Activated CD8-positive, alpha-beta memory T cell treated with anti-CD3 and anti-CD28 coated beads, Interleukin-2, amount 50 U/mL, for 48 hours (primary cell): Measurements from ENCODE around the gene PRKCB.

Source experiments
- DNase-seq: peaks from one replicate; pipeline ENCODE4 v3.0.0-alpha.2; 2020

The PRKCB gene

DNA sequence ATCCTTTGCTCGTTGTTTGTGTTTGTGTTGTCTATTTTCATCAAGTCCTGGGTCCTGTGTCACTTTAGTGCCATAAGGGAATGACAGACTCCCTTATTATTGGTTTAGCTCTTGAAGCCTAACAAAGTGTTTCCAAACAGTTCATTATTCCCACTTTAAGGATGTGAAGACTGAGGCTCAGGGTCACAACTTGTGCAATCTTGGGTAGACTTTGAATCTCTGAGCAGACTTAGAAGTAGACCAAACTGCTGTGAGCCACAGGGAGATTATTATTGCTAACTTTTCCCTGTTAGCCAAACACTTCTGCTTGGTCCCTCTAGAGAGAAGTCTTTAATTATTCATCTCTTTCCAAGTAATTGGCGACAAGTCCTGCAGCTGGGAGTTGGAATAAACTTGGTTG lies 31.8 kb downstream of the PRKCB start:
- no peak for DNase-seq

DNA sequence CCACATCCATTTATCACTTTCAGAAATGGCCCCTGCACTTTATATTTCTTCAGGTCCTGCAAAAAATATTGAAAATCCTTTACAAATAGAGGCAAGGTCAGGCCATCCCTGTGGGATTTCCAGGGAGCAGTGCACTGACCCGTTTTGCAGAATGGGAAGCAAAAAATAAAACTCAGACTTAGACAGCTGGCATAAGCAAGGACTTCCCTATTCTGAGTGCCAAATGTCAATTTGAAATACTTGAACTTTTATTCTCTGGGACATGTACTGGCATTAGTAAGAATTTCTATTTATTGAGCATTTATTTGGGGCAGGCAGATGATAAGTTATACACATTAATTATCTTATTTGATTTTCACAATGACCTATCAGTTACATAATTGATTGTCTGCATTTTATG lies 32.4 kb downstream of the PRKCB start:
- no peak for DNase-seq

DNA sequence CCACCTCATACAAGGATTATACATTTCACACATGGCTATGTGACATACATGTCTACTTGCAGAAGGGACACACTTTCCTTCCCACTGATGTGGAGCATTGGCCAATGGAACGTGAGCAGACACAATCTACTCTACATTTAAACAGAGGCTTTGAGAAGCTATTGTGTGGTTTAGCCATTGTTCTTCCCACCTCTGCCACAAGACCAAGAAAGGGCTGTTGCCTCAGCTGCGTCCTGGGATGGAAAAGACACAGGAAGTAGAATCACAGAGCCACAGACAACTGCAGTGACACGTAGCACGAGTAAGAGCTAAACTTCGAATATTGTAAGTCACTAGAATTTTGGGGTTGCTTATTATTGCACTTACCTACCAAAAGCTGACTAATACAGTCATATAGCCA lies 33.3 kb downstream of the PRKCB start:
- no peak for DNase-seq

DNA sequence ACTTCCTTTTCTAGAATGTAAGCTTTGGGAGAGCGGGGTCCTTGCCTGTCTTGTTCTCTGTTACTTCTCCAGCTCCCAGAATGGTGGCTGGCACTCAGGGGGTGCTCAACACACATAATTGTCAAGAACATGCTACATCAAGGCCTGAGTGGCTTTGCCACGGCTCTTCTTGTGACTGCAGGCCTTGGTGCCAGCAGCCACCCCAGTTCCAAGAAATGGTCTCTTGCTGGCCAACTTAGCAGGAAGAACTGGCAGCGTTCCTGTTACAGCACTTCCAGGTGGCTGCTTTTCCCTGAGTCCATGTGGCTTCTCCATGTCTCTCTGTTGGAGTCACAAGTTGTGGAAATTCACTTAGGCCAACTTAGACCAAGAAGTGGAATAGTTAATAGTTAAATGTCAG lies 36.1 kb downstream of the PRKCB start:
- no peak for DNase-seq

DNA sequence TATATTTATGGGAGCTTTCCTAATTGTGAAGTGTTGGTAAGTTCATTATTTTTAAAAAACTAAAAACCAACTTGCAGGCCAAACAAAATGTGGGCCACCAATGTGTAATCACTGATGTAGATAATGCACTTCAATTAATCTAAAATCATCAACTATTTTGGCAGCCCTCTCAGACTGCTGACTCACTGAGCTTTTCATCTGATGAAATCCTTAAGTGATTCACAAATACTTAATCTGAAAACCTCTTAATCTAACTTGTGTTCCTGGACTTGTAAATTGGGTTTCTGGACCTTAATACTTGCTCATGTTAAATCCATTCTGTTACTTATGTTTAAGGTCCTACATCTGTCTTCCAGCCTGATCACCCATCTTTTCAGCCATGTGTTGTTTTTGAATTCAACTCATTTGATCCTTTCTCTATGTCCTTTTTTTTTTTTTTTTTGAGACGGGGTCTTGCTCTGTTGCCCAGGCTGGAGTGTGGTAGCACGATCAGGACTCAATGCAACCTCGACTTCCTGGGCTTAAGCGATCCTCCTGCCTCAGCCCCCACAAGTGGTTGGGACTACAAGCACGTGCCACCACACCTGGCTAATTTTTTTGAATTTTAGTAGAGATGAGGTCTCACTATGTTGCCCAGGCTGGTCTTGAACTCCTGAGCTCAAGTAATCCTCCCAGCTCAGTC lies 39.0 kb downstream of the PRKCB start:
- DNase-seq: no peak

DNA sequence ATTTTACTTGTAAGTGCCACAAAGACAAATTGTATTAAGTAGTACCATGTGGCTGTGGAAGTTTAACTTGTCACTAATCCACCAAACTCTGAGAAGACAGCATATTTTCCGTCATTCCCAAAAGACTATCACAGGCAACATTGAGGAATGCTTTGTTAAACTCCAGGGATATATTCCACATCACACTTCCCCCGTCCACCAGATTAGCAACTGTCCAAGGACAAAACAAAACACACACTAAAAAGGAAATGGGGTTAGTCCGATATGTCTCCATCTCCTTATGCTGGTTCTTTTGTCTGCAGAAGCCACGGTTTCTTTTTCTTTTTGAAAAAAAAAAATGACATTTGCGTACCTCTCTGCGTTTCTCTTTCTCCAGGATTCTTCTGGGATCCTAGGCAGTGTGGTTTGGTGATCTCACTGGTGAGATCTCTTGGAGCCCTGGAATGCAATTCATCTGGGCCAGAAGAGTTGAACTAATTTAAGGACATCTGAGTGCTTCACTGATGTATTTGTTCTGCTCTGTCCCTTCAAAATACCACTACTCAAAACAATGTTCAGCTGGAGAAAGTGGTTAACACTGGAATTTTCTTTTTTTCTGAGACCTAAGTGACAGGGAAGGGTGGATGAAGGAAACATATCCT lies 40.6 kb downstream of the PRKCB start:
- DNase-seq: no peak

DNA sequence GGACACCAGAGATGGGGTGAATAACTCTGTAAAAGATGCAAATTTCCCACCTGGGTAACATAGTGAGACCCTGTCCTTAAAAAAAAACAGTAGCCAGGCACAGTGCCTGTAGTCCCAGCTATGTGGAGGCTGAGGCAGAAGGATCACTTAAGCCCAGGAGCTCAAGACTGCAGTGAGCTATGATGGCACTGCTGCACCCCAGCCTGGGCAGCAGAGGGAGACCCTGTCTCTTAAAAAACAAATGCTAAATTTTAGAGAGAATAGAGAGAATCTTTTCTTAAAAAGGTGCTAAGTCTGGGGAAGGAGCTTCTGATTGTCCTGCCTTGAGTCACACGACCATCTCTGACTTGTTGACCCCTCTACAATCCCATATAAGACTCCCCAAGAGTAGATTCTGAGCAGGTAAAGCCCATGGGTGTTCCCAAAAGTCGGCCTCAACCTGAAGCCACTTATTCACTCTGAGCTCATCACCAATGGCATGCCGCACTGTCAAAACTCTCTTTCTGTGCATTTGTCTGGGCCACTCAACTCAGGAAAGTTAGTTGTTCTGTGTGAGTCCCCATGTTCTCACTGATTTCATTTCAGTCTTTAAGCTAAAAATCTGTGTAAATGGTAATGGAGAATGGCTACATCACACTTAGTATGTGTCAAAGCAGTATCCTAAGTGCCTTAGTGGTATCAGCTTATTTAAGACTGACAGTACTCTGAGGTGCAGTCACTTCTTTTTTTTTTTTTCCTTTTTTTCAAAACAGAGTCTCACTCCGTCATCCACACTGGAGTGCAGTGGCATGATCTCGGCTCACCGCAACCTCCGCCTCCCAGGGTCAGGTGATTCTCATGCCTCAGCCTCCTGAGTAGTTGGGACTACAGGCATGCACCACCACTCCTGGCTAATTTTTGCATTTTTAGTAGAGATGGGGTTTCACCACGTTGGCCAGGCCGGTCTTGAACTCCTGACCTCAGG lies 41.6 kb downstream of the PRKCB start:
- no peak for DNase-seq

DNA sequence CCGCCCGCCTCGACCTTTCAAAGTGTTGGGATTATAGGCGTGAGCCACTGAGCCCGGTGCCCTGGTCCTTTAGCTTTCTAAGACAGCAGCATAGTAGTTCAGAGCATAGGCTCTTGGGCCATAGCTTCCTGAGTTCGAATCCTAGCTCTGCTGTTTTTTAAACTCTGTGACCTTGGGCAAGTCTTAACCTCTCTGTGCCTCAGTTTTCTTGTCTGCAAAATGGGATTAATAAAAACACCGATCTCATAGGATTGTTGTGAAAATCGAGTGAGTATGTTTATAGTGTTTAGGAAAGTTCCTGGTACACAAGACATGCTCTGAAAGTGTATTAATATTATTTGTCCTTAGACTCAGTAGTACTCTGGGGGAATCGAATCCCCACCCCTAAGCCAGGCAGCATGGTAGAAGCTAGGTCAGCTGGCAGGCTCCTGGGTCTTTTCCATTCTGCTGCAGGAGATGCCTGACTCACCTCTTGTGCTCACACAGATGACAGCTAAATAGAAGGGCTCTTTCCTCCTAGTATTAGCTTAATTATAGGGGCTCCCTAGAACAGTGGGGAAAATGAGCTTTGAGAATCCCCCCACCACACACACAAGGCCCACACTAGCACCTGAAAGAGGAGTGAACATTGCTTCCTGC lies 44.1 kb downstream of the PRKCB start:
- no peak for DNase-seq

DNA sequence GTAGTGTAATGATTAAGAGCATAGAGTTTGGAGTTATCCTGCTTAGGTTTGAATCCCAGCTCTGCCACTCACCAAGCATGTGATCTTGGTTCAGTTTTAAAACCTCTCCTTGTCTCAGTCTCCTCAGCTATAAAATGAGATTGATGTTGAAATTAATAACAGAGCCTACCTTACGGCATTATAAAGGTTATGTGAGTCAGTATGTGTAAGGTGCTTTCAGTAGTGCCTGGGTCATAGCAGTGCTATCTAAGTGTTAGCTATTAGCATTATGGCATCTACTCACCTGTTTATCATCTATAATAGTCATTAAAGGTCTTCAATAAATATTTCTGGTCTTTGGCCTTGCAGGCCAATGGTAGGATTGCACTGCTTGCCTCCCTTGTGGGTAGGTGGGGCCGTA lies 53.4 kb downstream of the PRKCB start:
- DNase-seq: no peak

DNA sequence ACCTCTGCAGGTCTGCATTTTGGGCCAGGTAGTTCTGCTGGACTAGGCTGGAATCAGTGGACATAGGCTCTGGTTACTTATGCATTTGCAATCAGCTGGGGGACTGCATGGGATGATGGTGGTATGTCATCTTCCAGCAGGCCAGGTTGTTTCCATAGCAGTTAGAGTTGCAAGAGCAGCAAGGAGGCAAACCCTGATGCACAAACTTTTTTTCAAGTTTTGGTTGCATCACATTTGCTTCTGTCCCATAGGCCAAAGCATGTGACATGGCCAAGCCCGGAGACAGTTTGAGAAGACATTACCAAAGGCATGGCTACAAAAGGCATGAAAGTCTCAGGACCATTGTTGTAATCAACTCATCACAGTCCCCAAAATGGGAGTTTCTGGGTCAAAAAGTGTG lies 58.2 kb downstream of the PRKCB start:
- DNase-seq: no peak

DNA sequence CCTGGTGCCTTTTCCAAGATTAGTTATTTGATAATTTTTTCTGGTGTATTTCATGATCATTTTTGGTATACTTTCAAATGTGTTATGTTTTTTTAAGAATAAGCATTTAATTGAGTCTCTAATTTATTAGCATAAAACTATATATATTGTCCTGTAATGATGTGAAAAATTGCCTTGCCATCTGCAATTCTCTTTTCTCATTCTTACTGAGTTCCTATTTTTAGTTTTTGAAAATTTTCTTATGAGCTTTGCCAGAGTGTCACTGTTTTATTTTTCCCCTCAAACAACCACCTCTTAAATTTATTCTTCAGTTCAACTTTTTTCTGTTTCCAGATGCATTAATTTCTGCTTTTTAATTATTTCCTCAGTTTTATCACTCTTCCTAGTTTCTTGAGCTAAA lies 59.3 kb downstream of the PRKCB start:
- no peak for DNase-seq

DNA sequence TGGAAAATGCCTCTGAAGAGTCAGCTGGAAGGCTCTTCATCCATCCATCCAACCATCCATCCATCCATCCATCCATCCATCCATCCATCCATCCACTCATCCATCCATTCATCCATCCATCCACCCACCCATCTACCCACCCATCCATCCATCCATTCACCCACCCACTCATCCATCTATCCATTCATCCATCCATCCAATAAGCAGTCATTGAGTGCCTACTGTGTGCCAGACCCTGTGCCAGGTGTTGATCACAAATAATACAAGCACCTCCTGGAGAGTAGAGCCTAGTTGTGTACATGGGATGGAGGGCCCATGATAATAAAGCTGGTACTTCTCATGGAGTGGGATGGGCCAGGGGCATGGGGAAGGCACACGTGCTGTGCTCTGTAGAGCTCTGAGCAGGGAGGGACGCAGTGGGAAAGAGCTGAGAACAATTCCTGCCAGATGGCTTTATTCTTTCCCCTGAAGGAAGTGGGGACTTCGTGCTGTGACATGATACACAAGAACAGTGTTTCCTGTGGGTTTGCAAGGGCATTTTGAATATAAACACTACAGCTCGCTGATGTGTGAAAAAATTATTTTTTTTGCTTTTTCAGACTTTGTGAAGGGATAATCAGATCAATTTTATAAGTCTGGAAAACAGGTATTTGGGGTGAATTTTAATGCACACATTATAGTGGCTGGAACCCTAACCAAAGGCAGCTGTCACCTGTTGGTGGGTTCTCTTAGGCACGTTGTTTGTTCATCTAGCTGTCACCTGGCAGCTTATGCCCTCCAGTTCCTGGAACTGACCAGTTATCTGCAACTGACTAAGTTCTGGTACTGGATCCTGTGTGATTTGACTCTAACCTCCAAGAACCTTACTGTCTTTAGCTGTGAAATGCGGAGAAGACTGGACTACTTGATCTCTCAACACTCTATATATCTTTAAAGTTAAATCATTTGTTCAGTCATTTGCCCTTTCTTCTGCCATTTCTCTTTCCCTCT lies 61.3 kb downstream of the PRKCB start:
- DNase-seq: no peak

DNA sequence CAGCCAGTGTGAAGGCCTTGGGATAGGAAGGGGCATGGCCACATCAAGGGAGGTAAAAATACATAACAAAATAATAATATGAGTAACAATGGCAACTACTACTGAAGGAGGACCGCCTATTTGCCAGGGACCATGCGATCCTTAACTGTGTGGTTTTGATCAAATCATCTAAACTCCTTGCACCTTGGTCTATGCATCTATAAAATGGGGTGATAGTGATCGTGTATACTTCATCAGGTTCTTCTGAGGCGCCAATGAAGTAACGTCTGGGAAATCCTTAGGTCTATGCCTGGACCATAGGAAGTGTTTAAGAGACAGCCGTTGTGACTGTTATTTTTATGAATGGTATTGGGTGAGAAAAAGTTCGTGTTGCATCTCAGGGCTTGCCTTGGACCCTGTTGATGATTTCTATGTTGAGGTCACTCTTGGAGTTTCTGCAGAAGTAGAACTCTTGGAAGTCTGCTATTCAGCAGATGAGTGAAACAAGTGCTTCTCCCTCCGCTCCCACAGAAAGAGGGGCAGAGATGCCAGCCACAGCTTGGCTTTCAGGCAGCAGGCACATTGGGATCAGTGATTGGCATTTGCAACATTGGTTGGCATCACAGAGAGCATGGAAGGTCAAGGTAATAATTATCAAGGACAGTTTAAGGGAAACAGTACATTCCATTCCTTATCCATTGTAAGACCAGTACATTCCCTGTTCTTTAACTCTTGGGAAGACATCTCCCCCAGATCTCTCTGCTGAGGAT lies 63.1 kb downstream of the PRKCB start:
- DNase-seq: no peak

DNA sequence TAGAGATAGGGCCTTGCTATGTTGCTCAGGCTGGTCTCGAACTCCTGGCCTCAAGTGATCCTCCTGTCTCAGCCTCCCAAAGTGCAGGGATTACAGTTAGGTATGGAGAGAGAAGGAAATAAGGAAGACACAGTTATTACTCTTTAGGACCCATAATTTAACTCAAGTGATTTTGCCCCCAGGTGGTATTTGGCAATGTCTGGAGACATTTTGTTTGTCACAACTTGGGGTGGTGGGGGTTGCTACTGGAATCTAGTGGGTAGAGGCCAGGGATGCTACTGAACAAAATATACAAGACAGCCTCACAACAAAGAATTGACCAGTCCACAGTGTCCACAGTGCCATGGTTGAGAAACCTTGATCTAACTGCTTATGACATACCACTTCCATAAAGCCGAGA lies 64.1 kb downstream of the PRKCB start:
- no peak for DNase-seq

DNA sequence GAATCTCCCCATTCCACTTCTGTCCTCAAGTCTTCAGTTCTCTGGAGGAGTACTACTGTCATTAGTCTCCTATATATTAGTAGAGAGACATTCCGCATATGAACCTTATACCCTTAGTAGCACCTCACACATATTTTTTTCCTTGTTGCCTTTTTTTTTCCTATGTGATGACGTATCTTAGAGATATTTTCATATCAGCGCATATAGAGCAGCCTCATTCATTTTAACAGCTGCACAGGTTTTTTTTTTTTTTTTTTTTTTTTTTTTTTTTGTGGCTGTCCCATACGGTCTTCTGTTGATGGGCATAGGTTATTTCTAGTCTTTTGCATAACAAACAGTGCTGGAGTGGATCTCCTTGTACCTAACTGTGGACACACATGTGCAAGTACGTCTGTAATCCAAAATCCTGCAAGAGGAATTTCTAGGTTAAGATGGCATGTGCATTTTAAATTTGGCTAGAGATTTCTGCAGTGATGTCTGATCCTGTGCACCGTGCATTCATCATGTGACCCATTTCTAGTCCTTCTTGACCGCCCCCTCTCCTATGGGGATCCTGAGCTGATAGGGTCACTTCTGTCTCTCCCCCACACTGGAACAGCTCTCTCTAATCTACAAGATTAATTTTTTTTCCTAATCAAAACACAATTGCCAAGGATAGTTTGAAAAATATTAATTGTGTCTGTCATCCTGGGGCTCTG lies 64.8 kb downstream of the PRKCB start:
- DNase-seq: no peak

DNA sequence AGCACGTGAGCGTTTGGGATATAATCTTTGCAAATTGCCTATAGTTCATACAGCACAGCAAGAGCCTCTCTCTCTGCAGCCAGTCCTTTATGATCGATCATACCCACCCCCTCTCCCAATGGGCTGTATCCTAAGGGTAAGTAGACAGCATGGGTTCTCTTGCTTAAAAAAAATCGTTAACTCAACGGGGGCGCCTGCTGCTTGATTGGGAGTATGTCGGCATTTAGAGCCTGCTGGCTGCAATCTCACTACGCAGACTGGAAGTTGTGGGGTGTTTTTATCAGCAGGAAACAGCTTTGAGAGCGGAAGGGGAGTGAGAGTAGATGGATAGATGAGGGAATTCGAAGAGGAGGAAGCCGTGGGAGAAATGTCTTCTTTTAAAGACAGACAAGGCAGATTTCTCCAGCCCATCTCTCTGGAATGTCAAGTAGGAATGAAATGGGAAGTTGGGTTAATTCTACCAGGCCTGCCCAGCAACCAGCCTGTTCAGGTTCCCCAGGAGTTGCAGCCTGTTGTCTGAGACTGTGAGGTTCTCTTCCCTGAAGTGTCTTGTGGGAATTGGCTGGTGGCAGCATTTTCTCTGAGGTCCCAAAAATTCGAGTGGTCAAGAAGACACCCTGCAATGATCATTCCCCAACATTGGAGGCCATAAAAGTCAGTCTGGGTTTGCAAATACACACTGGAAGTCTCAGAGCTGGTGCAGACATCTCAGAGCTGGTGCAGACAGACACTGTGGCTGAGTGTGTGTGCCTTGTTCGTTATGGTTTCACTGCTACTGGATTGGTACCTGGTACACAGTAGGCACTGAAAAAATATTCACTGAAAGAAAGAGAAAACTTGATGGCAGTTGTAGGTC lies 65.6 kb downstream of the PRKCB start:
- no peak for DNase-seq

DNA sequence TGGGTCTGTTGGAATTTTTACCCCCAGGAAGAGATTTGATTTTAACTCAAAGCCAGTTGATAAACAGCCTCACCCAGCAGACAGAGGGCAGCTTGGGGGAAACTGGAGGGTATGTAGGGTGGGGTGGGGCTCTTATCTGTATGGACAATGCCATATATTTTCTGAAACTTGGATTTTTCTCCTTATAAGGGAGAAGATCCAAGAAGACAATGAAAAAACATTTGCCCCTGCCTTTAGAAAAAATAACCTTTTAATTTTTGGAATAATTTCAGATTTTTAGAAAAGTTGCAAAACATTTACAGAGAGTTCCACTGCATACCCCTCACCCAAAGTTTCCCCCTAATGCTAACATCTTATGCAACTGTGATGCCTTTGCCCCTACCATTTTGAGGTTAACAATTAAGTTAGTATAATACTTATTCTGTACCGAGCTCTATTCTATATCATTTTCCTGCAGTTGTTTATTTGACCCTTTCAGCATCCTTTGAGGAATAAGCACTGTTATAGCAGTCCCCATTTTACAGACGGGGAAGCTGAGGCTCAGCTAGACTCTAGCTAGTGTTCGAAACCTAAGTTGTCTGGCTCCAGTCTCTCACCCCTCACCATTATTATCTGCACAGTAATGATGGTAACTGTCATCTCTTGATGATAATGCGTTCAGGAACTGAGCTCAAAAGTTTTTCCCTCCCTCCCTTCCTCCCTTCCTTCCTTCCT lies 66.4 kb downstream of the PRKCB start:
- no peak for DNase-seq

DNA sequence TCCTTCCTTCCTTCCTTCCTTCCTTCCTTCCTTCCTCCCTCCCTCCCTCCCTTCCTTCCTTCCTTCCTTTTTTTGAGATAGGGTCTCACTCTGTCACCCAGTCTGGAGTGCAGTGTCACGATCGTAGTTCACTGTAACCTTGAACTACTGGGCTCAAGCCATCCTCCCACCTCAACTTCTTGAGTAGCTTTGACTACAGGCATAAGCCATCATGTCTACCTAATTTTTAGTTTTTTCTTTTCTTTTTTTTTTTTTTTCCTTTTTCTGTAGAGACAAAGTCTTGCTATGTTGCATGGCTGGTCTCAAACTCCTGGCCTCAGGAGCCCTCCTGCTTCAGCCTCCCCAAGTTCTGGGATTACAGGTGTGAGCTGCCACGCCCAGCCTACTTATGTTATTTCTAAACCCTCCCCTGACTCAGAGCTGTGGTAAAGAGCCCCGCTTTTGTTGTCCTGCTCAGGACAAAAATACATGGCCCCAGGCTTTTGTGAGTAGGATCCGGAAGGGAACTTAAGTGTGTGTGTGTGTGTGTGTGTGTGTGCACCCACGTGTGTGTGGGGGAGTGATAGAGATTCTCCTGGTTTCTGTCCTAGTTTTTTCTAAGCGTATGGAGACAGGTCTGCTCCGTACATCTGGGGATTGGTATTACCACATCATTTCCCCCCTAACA lies 67.1 kb downstream of the PRKCB start:
- no peak for DNase-seq
